ENCODE measurements around the gene WLS.

The WLS gene

GRCh38 chr1:68227598-68227997, 4.7 kb downstream of the WLS start:
- DNase-seq: no peak

GRCh38 chr1:68225781-68226180, 6.5 kb downstream of the WLS start:
- DNase-seq: no peak

GRCh38 chr1:68223687-68224086, 8.6 kb downstream of the WLS start:
- no peak for DNase-seq

GRCh38 chr1:68221980-68222373, 10.3 kb downstream of the WLS start:
- DNase-seq: no peak

GRCh38 chr1:68221001-68221979, 11.0 kb downstream of the WLS start:
- DNase-seq: no peak

- DNase-seq: no peak
These were observed 11.9 kb downstream of the WLS start for GRCh38 chr1:68220420-68220819.

GRCh38 chr1:68218490-68218889, 13.8 kb downstream of the WLS start:
- DNase-seq: no peak

GRCh38 chr1:68217618-68218017, 14.7 kb downstream of the WLS start:
- no peak for DNase-seq

GRCh38 chr1:68217060-68217554, 15.2 kb downstream of the WLS start:
- DNase-seq: no peak

GRCh38 chr1:68216089-68216772, 16.1 kb downstream of the WLS start:
- no peak for DNase-seq

- DNase-seq: no peak
These were observed 18.5 kb downstream of the WLS start for GRCh38 chr1:68213843-68214242.

- DNase-seq: no peak
These were observed 20.5 kb downstream of the WLS start for GRCh38 chr1:68211761-68212380.

GRCh38 chr1:68210829-68211228, 21.5 kb downstream of the WLS start:
- no peak for DNase-seq

- DNase-seq: no peak
These were observed 22.3 kb downstream of the WLS start for GRCh38 chr1:68210027-68210426.

- no peak for DNase-seq
These were observed 25.3 kb downstream of the WLS start for GRCh38 chr1:68206848-68207689.

- DNase-seq: no peak
These were observed 26.4 kb downstream of the WLS start for GRCh38 chr1:68205794-68206358.

GRCh38 chr1:68204977-68205630, 27.2 kb downstream of the WLS start:
- DNase-seq: no peak

GRCh38 chr1:68202239-68202832, 30.0 kb downstream of the WLS start:
- no peak for DNase-seq

GRCh38 chr1:68201546-68202238, 30.6 kb downstream of the WLS start:
- no peak for DNase-seq

- no peak for DNase-seq
These were observed 32.7 kb downstream of the WLS start for GRCh38 chr1:68199603-68200002.

- no peak for DNase-seq
These were observed 33.6 kb downstream of the WLS start for GRCh38 chr1:68198752-68199151.

Data from stimulated activated CD4-positive, alpha-beta T cell treated with anti-CD3 and anti-CD28 coated beads, Interleukin-4, amount 100 ng/mL, for 24 hours (primary cell).